ENCODE data around the gene NAPG. TPM values are rescaled to one million over a fixed set of nuclear protein-coding genes. Genes with fewer than 3 reads are reported as not detected.

NAPG gene
- total RNA-seq, result 30.1 and 36.4 TPM in 2 replicates

GRCh38 chr18:10525697-10526560, at the start of gene NAPG:
TSS of gene NAPG (plus strand) at chr18:10526027. CDS start at chr18:10526103, 76 bp downstream.

Other genes starting within 250 kb of the NAPG start
- 0.73 TPM in 1 of 2 replicates, not detected in the other for gene APCDD1, start 71.4 kb upstream of the NAPG start, total RNA-seq